ENCODE measurements around the gene AACS.

GRCh38 chr12:125029761-125030358, 35.4 kb upstream of the AACS start:
- TF ChIP-seq FOXA1 (IDR thresholded peaks at IDR 0.05) (no peak), PKNOX1 (IDR thresholded peaks at IDR 0.05) (no peak), NFRKB (IDR thresholded peaks at IDR 0.05) (no peak), FOXK2 (IDR thresholded peaks at IDR 0.05) (no peak), ZNF384 (IDR thresholded peaks at IDR 0.05) (no peak), ELF4 (IDR thresholded peaks at IDR 0.05) (no peak), FOXM1 (IDR thresholded peaks at IDR 0.05; ENCODE audit: borderline replicate concordance) (no peak), ARNT (IDR thresholded peaks at IDR 0.05) (no peak), SP1 (IDR thresholded peaks at IDR 0.05) (no peak), TARDBP (IDR thresholded peaks at IDR 0.05) (no peak), L3MBTL2 (conservative IDR thresholded peaks at IDR 0.05) (no peak), SUZ12 (IDR thresholded peaks at IDR 0.05) (no peak)
